ENCODE measurements around the gene LDLRAD4.

Gene LDLRAD4

DNA sequence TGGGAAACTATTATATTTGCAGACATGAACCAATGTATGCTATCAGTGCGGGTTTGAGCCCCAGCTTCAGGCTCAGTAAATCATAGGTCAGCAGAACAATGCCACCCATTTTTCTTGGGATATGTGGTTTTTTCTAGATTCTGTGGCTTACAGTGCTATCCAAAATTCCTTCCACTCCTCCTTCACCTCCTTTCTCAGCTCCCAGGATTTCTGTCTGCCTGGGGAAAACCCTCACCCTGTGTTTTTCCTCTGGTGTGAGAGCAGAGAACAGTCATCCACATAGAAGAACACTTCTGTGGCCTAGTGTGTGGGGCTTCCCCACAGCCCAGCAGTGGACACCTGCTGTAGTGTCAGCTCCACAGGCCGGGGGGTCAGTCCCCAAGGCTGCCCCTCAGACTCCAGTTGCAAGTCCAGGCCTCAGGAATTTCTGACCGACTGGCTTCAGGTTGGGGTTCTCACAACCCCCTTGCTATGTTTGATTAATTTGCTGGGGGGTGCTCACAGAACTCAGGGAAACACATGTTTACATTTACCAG, 238.2 kb downstream of the LDLRAD4 start:
- Histone ChIP-seq H3K4ac (ENCODE audit: low read depth in 1 of 2, low read length in 2 of 2) (no peak overlapping the region), H3K4me1 (ENCODE audit: control insufficient read depth, insufficient read depth, low read depth, low read length) (peaks cover 16% of the 10 kb centered on the region), H3K23ac (ENCODE audit: low read length in 2 of 2) (no peak overlapping the region), H3K36me3 (ENCODE audit: control insufficient read depth in 1 of 2, insufficient read depth in 2 of 2, low read depth in 1 of 2, low read length in 2 of 2) (no peaks in the 10 kb centered on the region), H2BK15ac (ENCODE audit: low read depth, poor library complexity, severe bottlenecking) (no peak overlapping the region), H3K9ac (ENCODE audit: low read length) (no peak overlapping the region), H3K4me3 (ENCODE audit: insufficient read depth in 1 of 2, low read depth in 1 of 2, low read length in 2 of 2) (no peak overlapping the region), H3K27ac (ENCODE audit: low read length, poor library complexity, severe bottlenecking) (no peak overlapping the region), H3K27me3 (ENCODE audit: control insufficient read depth in 1 of 2, insufficient read depth in 1 of 2, low read length in 2 of 2) (peaks cover 0 to 21% of the 10 kb centered on the region in 2 experiments), H3K4me2 (ENCODE audit: low read length, poor library complexity, severe bottlenecking) (no peak overlapping the region), H3K14ac (ENCODE audit: low read length in 2 of 2) (no peak overlapping the region), H3K9me3 (ENCODE audit: control insufficient read depth, low read length) (peaks cover 3% of the 10 kb centered on the region), H4K91ac (ENCODE audit: low read length) (no peak overlapping the region), H2AK5ac (ENCODE audit: low read length, severe bottlenecking) (no peak overlapping the region), H2BK120ac (ENCODE audit: low read depth, low read length) (no peak overlapping the region), H2BK5ac (ENCODE audit: low read depth, low read length, poor library complexity, severe bottlenecking) (no peak overlapping the region), H4K8ac (ENCODE audit: low read length) (no peak overlapping the region), H2BK12ac (ENCODE audit: low read length in 2 of 2) (no peak overlapping the region), H3K18ac (ENCODE audit: low read depth in 1 of 2, low read length in 2 of 2) (no peak overlapping the region), H2AFZ (ENCODE audit: low read depth, low read length) (no peak overlapping the region), H3K79me1 (replicated peaks; ENCODE audit: low read length, poor library complexity, severe bottlenecking) (no peaks in the 10 kb centered on the region)
- DNase-seq, result no peak
- 88% methylated on average over 2 of the region's 3 CpGs for WGBS

DNA sequence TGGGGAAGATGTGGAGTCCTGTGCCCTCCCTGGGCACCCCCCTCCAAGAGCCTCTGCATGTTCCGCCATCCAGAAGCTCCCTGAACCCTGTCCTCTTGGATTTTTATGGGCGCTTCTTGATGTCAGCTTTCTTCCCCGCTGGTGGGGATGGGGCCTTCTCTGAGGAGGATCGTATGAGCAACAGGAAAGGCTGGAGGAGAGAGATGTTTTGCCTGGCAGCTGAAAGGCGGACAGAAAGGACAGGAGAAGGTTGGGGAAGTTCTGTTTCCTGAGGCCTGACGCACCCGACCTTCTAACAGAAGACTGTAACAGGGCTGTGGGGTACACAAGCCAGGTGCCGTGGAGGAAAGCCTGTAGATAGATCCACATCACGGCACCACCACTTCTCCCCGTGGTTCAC, 238.8 kb downstream of the LDLRAD4 start:
- H2BK120ac ChIP-seq (ENCODE audit: low read depth, low read length), result no peak overlapping the region
- no peak overlapping the region for H3K4me2 ChIP-seq (ENCODE audit: low read length, poor library complexity, severe bottlenecking)
- no peaks in the 10 kb centered on the region for H3K79me1 ChIP-seq (replicated peaks; ENCODE audit: low read length, poor library complexity, severe bottlenecking)
- H3K14ac ChIP-seq (ENCODE audit: low read length in 2 of 2), result no peak overlapping the region
- H3K18ac ChIP-seq (ENCODE audit: low read depth in 1 of 2, low read length in 2 of 2), result no peak overlapping the region
- H3K36me3 ChIP-seq (ENCODE audit: control insufficient read depth in 1 of 2, insufficient read depth in 2 of 2, low read depth in 1 of 2, low read length in 2 of 2), result no peaks in the 10 kb centered on the region
- no peak overlapping the region for H2BK12ac ChIP-seq (ENCODE audit: low read length in 2 of 2)
- H3K9me3 ChIP-seq (ENCODE audit: control insufficient read depth, low read length), result peaks cover 3% of the 10 kb centered on the region
- no peak overlapping the region for H3K4ac ChIP-seq (ENCODE audit: low read depth in 1 of 2, low read length in 2 of 2)
- H2AK5ac ChIP-seq (ENCODE audit: low read length, severe bottlenecking), result no peak overlapping the region
- no peak overlapping the region for H3K9ac ChIP-seq (ENCODE audit: low read length)
- no peak overlapping the region for H4K91ac ChIP-seq (ENCODE audit: low read length)
- no peak overlapping the region for H2BK15ac ChIP-seq (ENCODE audit: low read depth, poor library complexity, severe bottlenecking)
- DNase-seq, result no peak
- WGBS, result 89% methylated on average over 9 of the region's 10 CpGs
- H4K8ac ChIP-seq (ENCODE audit: low read length), result no peak overlapping the region
- H3K4me1 ChIP-seq (ENCODE audit: control insufficient read depth, insufficient read depth, low read depth, low read length), result peaks cover 11% of the 10 kb centered on the region
- peaks cover 0 to 21% of the 10 kb centered on the region in 2 experiments for H3K27me3 ChIP-seq (ENCODE audit: control insufficient read depth in 1 of 2, insufficient read depth in 1 of 2, low read length in 2 of 2)
- no peak overlapping the region for H2AFZ ChIP-seq (ENCODE audit: low read depth, low read length)
- no peak overlapping the region for H3K27ac ChIP-seq (ENCODE audit: low read length, poor library complexity, severe bottlenecking)
- no peak overlapping the region for H3K23ac ChIP-seq (ENCODE audit: low read length in 2 of 2)
- no peak overlapping the region for H2BK5ac ChIP-seq (ENCODE audit: low read depth, low read length, poor library complexity, severe bottlenecking)
- no peak overlapping the region for H3K4me3 ChIP-seq (ENCODE audit: insufficient read depth in 1 of 2, low read depth in 1 of 2, low read length in 2 of 2)

DNA sequence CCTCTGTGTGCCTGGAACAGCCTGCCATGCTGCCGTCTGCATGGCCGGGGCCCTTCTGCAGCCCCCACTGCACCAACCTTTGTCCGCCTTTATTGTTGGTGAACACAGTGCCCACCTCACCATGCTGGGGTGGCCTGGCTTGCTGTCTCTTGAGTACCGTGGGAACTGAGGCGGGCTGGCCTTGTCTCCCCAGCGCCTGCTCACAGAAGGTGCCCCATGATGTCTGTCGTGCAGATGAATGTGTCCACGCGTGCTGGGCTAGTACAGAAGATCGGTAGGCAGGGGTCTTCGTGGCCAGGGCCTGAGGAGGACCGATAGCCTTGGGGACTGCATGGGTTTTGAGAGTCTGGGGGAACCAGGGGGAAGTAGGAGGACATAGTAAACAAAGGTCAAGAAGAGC, 242.4 kb downstream of the LDLRAD4 start:
- 85% methylated on average over 12 of the region's 12 CpGs for WGBS
- Histone ChIP-seq H2BK120ac (ENCODE audit: low read depth, low read length) (no peak overlapping the region), H3K4ac (ENCODE audit: low read depth in 1 of 2, low read length in 2 of 2) (no peak overlapping the region)

DNA sequence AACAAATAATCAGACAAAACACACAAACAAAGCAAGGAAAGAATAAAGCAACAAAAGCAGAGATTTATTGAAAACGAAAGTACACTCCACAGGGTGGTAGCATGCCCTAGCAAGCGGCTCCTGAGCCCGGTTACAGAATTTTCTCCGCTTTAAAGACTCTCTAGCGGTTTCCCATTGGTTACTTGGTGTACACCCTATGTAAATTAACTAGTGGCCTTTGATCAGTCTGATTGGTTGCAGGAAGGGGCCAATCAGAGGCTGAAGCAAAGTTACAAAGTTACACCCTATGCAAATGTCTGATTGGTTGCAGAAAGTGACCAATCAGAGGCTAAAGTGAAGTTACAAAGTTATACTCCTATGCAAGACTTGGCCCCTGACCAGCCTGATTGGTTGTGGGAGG, 242.9 kb downstream of the LDLRAD4 start:
- WGBS, result 87% methylated on average over 5 of the region's 5 CpGs

More for the DNA sequence above, 242.4 kb downstream of the LDLRAD4 start:
- Histone ChIP-seq H3K23ac (ENCODE audit: low read length in 2 of 2) (no peak overlapping the region), H3K18ac (ENCODE audit: low read depth in 1 of 2, low read length in 2 of 2) (no peak overlapping the region), H3K27ac (ENCODE audit: low read length, poor library complexity, severe bottlenecking) (no peak overlapping the region), H3K4me3 (ENCODE audit: insufficient read depth in 1 of 2, low read depth in 1 of 2, low read length in 2 of 2) (peak overlapping the region in 1 of 2 experiments; percentile 14), H2BK15ac (ENCODE audit: low read depth, poor library complexity, severe bottlenecking) (no peak overlapping the region), H4K8ac (ENCODE audit: low read length) (no peak overlapping the region), H2BK5ac (ENCODE audit: low read depth, low read length, poor library complexity, severe bottlenecking) (no peak overlapping the region), H2AFZ (ENCODE audit: low read depth, low read length) (no peak overlapping the region), H2BK12ac (ENCODE audit: low read length in 2 of 2) (no peak overlapping the region), H3K9me3 (ENCODE audit: control insufficient read depth, low read length) (peaks cover 3% of the 10 kb centered on the region), H3K4me2 (ENCODE audit: low read length, poor library complexity, severe bottlenecking) (no peak overlapping the region), H3K79me1 (replicated peaks; ENCODE audit: low read length, poor library complexity, severe bottlenecking) (no peaks in the 10 kb centered on the region), H3K14ac (ENCODE audit: low read length in 2 of 2) (no peak overlapping the region), H4K91ac (ENCODE audit: low read length) (no peak overlapping the region), H3K27me3 (ENCODE audit: control insufficient read depth in 1 of 2, insufficient read depth in 1 of 2, low read length in 2 of 2) (no peaks in the 10 kb centered on the region), H2AK5ac (ENCODE audit: low read length, severe bottlenecking) (no peak overlapping the region), H3K36me3 (ENCODE audit: control insufficient read depth in 1 of 2, insufficient read depth in 2 of 2, low read depth in 1 of 2, low read length in 2 of 2) (no peaks in the 10 kb centered on the region), H3K4me1 (ENCODE audit: control insufficient read depth, insufficient read depth, low read depth, low read length) (no peaks in the 10 kb centered on the region), H3K9ac (ENCODE audit: low read length) (no peak overlapping the region)
- DNase-seq, result no peak

More for the DNA sequence above, 242.9 kb downstream of the LDLRAD4 start:
- no peak overlapping the region for H2BK5ac ChIP-seq (ENCODE audit: low read depth, low read length, poor library complexity, severe bottlenecking)
- no peak overlapping the region for H2AFZ ChIP-seq (ENCODE audit: low read depth, low read length)
- no peak overlapping the region for H3K4me2 ChIP-seq (ENCODE audit: low read length, poor library complexity, severe bottlenecking)
- H3K4ac ChIP-seq (ENCODE audit: low read depth in 1 of 2, low read length in 2 of 2), result no peak overlapping the region
- H2BK15ac ChIP-seq (ENCODE audit: low read depth, poor library complexity, severe bottlenecking), result no peak overlapping the region
- H2BK12ac ChIP-seq (ENCODE audit: low read length in 2 of 2), result no peak overlapping the region
- no peak overlapping the region for H3K14ac ChIP-seq (ENCODE audit: low read length in 2 of 2)
- H3K9ac ChIP-seq (ENCODE audit: low read length), result no peak overlapping the region
- H3K9me3 ChIP-seq (ENCODE audit: control insufficient read depth, low read length), result peaks cover 3% of the 10 kb centered on the region
- no peak overlapping the region for H3K4me3 ChIP-seq (ENCODE audit: insufficient read depth in 1 of 2, low read depth in 1 of 2, low read length in 2 of 2)
- H4K91ac ChIP-seq (ENCODE audit: low read length), result no peak overlapping the region
- no peak overlapping the region for H2BK120ac ChIP-seq (ENCODE audit: low read depth, low read length)
- no peaks in the 10 kb centered on the region for H3K79me1 ChIP-seq (replicated peaks; ENCODE audit: low read length, poor library complexity, severe bottlenecking)
- H3K18ac ChIP-seq (ENCODE audit: low read depth in 1 of 2, low read length in 2 of 2), result no peak overlapping the region
- no peaks in the 10 kb centered on the region for H3K27me3 ChIP-seq (ENCODE audit: control insufficient read depth in 1 of 2, insufficient read depth in 1 of 2, low read length in 2 of 2)
- H4K8ac ChIP-seq (ENCODE audit: low read length), result no peak overlapping the region
- H3K23ac ChIP-seq (ENCODE audit: low read length in 2 of 2), result no peak overlapping the region
- no peak overlapping the region for H2AK5ac ChIP-seq (ENCODE audit: low read length, severe bottlenecking)
- no peak for DNase-seq
- no peak overlapping the region for H3K27ac ChIP-seq (ENCODE audit: low read length, poor library complexity, severe bottlenecking)
- H3K4me1 ChIP-seq (ENCODE audit: control insufficient read depth, insufficient read depth, low read depth, low read length), result no peaks in the 10 kb centered on the region
- no peaks in the 10 kb centered on the region for H3K36me3 ChIP-seq (ENCODE audit: control insufficient read depth in 1 of 2, insufficient read depth in 2 of 2, low read depth in 1 of 2, low read length in 2 of 2)

Data from mesenchymal stem cell (in vitro differentiated cells and primary cell).